Psoas muscle (tissue), 8 donors: ENCODE measurements around the gene PIK3AP1. TPM values are rescaled to one million over a fixed set of nuclear protein-coding genes. Genes with fewer than 3 reads are reported as not detected.

Experiments
- ATAC-seq, 4 donors: fragments of 200-7000 bp; cut with Tn5 transposase; one replicate each; pipeline ENCODE4 v1.9.1; 2020; ENCODE audit warnings: moderate library complexity in 3 of 4, mild to moderate bottlenecking in 2 of 4
- DNase-seq, 2 donors: peaks; one replicate each; pipeline ENCODE4 v3.0.0-alpha.2; 2020
- H3K27ac ChIP-seq: fragments of 200-600 bp; one replicate; pipeline ENCODE4 v1.8.0; 2022
- H3K27me3 ChIP-seq, 3 donors: fragments of 200-600 bp in 1 of 3; one replicate each; pipeline versions ENCODE4 v1.6.1 to v1.8.0; 2013 to 2022; ENCODE audit warnings: low read length in 2 of 3, mild to moderate bottlenecking in 2 of 3, moderate library complexity in 1 of 3; ENCODE audit not compliant: insufficient read depth in 3 of 3
- H3K36me3 ChIP-seq, 2 donors: fragments of 200-600 bp in 1 of 2; one replicate each; pipeline versions ENCODE4 v1.6.1 to v1.8.0; 2013 to 2022; ENCODE audit warnings: low read depth in 1 of 2, mild to moderate bottlenecking in 1 of 2, moderate library complexity in 1 of 2; ENCODE audit not compliant: insufficient read depth in 1 of 2
- H3K4me1 ChIP-seq: fragments of 200-600 bp; one replicate; pipeline ENCODE4 v1.8.0; 2022
- H3K4me3 ChIP-seq: fragments of 200-600 bp; one replicate; pipeline ENCODE4 v1.8.0; 2022; ENCODE audit warnings: mild to moderate bottlenecking
- H3K9me3 ChIP-seq: fragments of 200-600 bp; one replicate; pipeline ENCODE4 v1.8.0; 2022
- CTCF ChIP-seq: fragments of 200-600 bp; IDR thresholded peaks from one replicate; pipeline ENCODE4 v1.8.0; 2022; ENCODE audit warnings: antibody characterized with exemption
- WGBS, 3 donors: extraction: QIAGEN DNeasy Blood & Tissue Kit; methylation state at CpG; one replicate each; pipeline versions ENCODE4 v1.1.6 to v1.1.7; 2013; 5-methylcytosine and 5-hydroxymethylcytosine counted together
- intact Hi-C, 2 donors: fragments of 100-400 bp; cut with DNase I; formaldehyde crosslinking; loops; one replicate each; pipeline versions ENCODE4 v1.11.0 to v1.14.2; 2022
- polyA plus RNA-seq, 3 donors: library from polyadenylated mRNA; stranded (reverse); fragments of 200-250 nt; gene quantifications; one replicate each; pipeline ENCODE4 v1.2.3, GENCODE V29; 2013
- total RNA-seq, 4 donors: library from RNA; stranded (reverse); fragmentation: NEBNext Ultra II Directional in 2 of 4; extraction: Animal tissue kit (Norgen Biotek cat#: 25700) in 2 of 4; gene quantifications; one replicate each; pipeline versions ENCODE4 v1.2.1 to v1.2.4, GENCODE V29; 2021 to 2023
- donor health status: healthy with polysubstance abuse.
- donor health status: DM: no; HTN: no; CAD: no; lungs with moderate emphysema.
- donor health status: Bipolar disorder and iron deficiency.
- donor health status: healthy.
- donor health status: DM: yes; HTN: yes; CAD: no.
- donor health status: DM: no; HTN: no; CAD: no.
- donor health status: DM: no; HTN: no; CAD: no.
- donor health status: DM: yes; HTN: yes; CAD: no.

The PIK3AP1 gene
- total and polyA plus RNA-seq, 7 donors, result 0.17 to 8.6 (median 1.8) TPM

DNA sequence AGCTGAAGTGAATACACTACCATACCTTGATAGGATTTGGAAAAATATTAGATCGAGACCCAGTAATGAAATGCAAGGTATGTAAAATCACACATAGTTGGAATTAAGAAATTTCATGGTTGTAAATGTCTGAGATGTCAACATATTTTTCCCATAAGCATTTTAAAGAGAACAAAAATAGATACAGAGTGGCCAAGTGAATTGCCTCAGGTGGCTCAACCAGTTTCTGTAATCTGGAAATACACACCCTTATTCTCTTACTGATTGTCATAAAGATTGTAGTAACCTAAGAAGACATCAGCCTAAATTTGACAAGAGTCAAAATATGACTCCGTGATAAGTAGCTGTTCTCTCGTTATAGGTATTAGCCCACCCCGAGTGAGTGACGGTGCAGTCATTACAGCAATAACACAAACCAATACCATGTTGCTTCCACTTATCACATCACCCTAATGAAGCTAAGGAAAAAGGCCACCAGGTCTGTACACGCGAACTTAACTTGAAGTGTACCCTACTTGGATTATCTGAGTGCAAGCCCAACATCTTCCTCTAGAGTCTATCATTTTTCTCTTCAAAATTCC is 23.4 kb downstream of the PIK3AP1 start:
- H3K27ac ChIP-seq, result no peak overlapping the region
- DNase-seq, result no peak
- H3K9me3 ChIP-seq, result no peaks in the 10 kb centered on the region
- H3K36me3 ChIP-seq, result no peaks in the 10 kb centered on the region
- intact Hi-C loops, result no loop called here
- no peak for ATAC-seq
- TF ChIP-seq CTCF, result no peak
- no peak overlapping the region for H3K4me3 ChIP-seq
- H3K27me3 ChIP-seq, result no peaks in the 10 kb centered on the region
- no peaks in the 10 kb centered on the region for H3K4me1 ChIP-seq
- WGBS, 3 donors, result 88% methylated on average over 7 of the region's 7 CpGs

- Histone ChIP-seq H3K27ac (no peak overlapping the region), H3K4me1 (no peaks in the 10 kb centered on the region), H3K27me3 (peaks cover 0 to 3% (median 0%) of the 10 kb centered on the region in 3 donors), H3K4me3 (no peak overlapping the region), H3K9me3 (no peaks in the 10 kb centered on the region), H3K36me3 (no peaks in the 10 kb centered on the region)
- intact Hi-C loops, result no loop called here
- 59 to 76% (median 76%) methylated on average over 3 of the region's 3 CpGs for WGBS, 3 donors
- ATAC-seq, result no peak
- no peak for DNase-seq
- no peak for TF ChIP-seq CTCF
Measured at GRCh38 chr10:96695975-96696634, 24.2 kb downstream of the PIK3AP1 start.

DNA sequence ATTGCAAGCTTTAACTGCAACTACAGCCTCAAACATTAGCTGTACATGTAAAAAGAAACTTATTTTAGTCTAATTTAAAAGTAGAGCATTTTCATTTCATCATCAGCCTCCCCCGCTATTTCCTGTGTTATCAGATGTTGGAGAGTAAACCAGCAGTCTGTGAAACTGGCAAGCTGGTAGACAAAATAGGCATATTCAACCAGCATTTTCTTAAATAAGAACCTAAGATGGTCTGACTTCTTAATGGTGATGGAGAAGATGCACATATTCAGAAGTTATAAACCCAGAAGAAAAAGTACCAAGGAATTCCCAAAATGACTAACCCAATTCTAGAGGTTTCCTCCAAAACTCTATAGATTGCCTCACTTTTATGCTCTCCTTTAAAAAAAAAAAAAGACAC is 24.9 kb downstream of the PIK3AP1 start:
- 79 to 81% (median 79%) methylated on average over 1 of the region's 1 CpG for WGBS, 3 donors
- no peaks in the 10 kb centered on the region for H3K36me3 ChIP-seq
- no peaks in the 10 kb centered on the region for H3K4me1 ChIP-seq
- no peak for TF ChIP-seq CTCF
- no peak overlapping the region for H3K4me3 ChIP-seq
- no peak overlapping the region for H3K27ac ChIP-seq
- no peaks in the 10 kb centered on the region for H3K9me3 ChIP-seq
- no peak for ATAC-seq
- intact Hi-C loops, result no loop called here
- no peak for DNase-seq
- H3K27me3 ChIP-seq, result peaks cover 0 to 3% (median 0%) of the 10 kb centered on the region in 3 donors

DNA sequence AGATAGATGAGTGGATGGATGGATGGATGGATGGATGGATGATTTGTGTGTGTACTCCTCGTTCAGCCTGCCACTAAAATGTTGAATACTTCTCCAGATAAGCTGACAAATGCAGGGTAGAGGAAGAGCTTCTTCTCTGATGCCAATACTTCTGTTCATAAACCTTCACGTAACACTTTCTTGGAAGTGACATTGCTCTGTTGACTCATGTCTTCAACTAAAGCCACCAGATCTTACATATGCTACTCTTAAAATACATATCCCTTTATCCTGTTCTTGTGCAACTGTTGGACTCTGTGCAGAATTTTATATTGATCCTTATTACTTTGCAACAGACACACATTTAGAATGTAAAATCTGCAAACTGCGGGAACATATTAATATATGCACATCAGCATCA is 26.9 kb downstream of the PIK3AP1 start:
- Histone ChIP-seq H3K4me3 (no peak overlapping the region), H3K4me1 (no peaks in the 10 kb centered on the region), H3K27me3 (peaks cover 0 to 3% (median 0%) of the 10 kb centered on the region in 3 donors), H3K9me3 (no peaks in the 10 kb centered on the region), H3K27ac (no peak overlapping the region), H3K36me3 (no peaks in the 10 kb centered on the region)
- ATAC-seq (no peak), DNase-seq (no peak)
- intact Hi-C loops, result no loop called here
- 85 to 95% (median 90%) methylated on average over 3 of the region's 3 CpGs for WGBS, 3 donors
- no peak for TF ChIP-seq CTCF

DNA sequence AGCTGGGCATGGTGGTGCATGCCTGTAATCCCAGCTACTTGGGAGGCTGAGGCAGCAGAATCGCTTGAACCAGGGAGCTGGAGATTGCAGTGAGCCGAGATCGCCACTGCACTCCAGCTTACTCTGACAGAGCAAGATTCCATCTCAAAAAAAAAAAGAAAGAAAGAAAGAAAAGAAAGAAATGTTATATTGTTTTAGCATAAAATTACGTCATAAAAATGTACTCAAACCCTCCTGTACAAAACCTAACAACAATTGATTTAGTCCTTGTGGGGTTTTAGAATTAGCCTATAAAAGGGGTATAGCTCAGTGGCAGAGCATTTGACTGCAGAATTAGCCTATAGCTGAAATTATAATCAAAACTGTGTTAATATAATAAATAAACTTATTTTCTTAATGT is 27.9 kb downstream of the PIK3AP1 start:
- intact Hi-C loops, result no loop called here
- Histone ChIP-seq H3K9me3 (no peaks in the 10 kb centered on the region), H3K27me3 (peaks cover 0 to 3% (median 0%) of the 10 kb centered on the region in 3 donors), H3K4me1 (no peaks in the 10 kb centered on the region), H3K27ac (no peak overlapping the region), H3K4me3 (no peak overlapping the region), H3K36me3 (no peaks in the 10 kb centered on the region)
- no peak for ATAC-seq
- no peak for DNase-seq
- 91 to 95% (median 91%) methylated on average over 4 of the region's 4 CpGs for WGBS, 3 donors
- no peak for TF ChIP-seq CTCF
